SK-N-SH treated with all-trans-retinoic acid at 6 μM for 48 hours (cell line): Measurements from ENCODE around the gene ACAD10.

Experiments used
- ARNTL ChIP-seq: fragments of 450-650 bp; formaldehyde crosslinking; IDR thresholded peaks from 2 replicates; pipeline ENCODE4 v1.5.0; 2020; ENCODE audit warnings: low read depth, mild to moderate bottlenecking, moderate library complexity, borderline replicate concordance
- CSDC2 ChIP-seq: fragments of 250-450 bp; sonication (Bioruptor Pico); IDR thresholded peaks from 2 replicates; pipeline ENCODE4 v1.5.0; 2020; ENCODE audit warnings: mild to moderate bottlenecking, moderate library complexity
- ISL1 ChIP-seq: fragments of 250-450 bp; sonication (Bioruptor Pico); IDR thresholded peaks from 2 replicates; pipeline ENCODE4 v2.1.2; 2022; ENCODE audit warnings: mild to moderate bottlenecking, moderate library complexity
- OSR1 ChIP-seq: fragments of 250-450 bp; sonication (Bioruptor Pico); IDR thresholded peaks from 2 replicates; pipeline ENCODE4 v1.8.0; 2022; ENCODE audit warnings: moderate library complexity, mild to moderate bottlenecking, inconsistent platforms
- PPARA ChIP-seq: fragments of 250-450 bp; sonication (Bioruptor Pico); IDR thresholded peaks from 2 replicates; pipeline ENCODE4 v1.5.0; 2020; ENCODE audit warnings: mild to moderate bottlenecking, borderline replicate concordance
- RARB ChIP-seq: fragments of 250-450 bp; sonication (Bioruptor Pico); IDR thresholded peaks from 2 replicates; pipeline ENCODE4 v1.8.0; 2021; ENCODE audit warnings: mild to moderate bottlenecking, moderate library complexity
- ZC3H10 ChIP-seq: fragments of 250-450 bp; sonication (Bioruptor Pico); IDR thresholded peaks from 2 replicates; pipeline ENCODE4 v1.5.1; 2021; ENCODE audit warnings: mild to moderate bottlenecking, moderate library complexity
- ZFP3 ChIP-seq: fragments of 250-450 bp; sonication (Bioruptor Pico); IDR thresholded peaks from 2 replicates; pipeline ENCODE4 v1.5.0; 2020; ENCODE audit warnings: mild to moderate bottlenecking, moderate library complexity
- ZFP30 ChIP-seq: fragments of 450-650 bp; formaldehyde crosslinking; IDR thresholded peaks from 2 replicates; pipeline ENCODE4 v1.5.0; 2022; ENCODE audit warnings: mild to moderate bottlenecking, moderate library complexity
- ZNF565 ChIP-seq: fragments of 450-650 bp; formaldehyde crosslinking; conservative IDR thresholded peaks from 2 replicates; pipeline ENCODE4 v1.5.0; 2020; ENCODE audit warnings: low read depth, mild to moderate bottlenecking, moderate library complexity
- ZNF70 ChIP-seq: fragments of 450-650 bp; formaldehyde crosslinking; IDR thresholded peaks from 2 replicates; pipeline ENCODE4 v1.5.0; 2020; ENCODE audit warnings: mild to moderate bottlenecking, moderate library complexity
- TF ChIP-seq, protein P1 (sequence below): fragments of 250-450 bp; sonication (Bioruptor Pico); IDR thresholded peaks from 2 replicates; pipeline ENCODE4 v1.8.0; 2020; ENCODE audit warnings: mild to moderate bottlenecking, moderate library complexity, borderline replicate concordance
- TF ChIP-seq, protein P2 (sequence below): fragments of 250-450 bp; sonication (Bioruptor Pico); IDR thresholded peaks from 2 replicates; pipeline ENCODE4 v1.5.0; 2020; ENCODE audit warnings: mild to moderate bottlenecking, moderate library complexity
- TF ChIP-seq, protein P3 (sequence below): fragments of 250-450 bp; sonication (Bioruptor Pico); IDR thresholded peaks from 2 replicates; pipeline ENCODE4 v1.5.1; 2020; ENCODE audit warnings: low read depth, mild to moderate bottlenecking, moderate library complexity

DNA sequence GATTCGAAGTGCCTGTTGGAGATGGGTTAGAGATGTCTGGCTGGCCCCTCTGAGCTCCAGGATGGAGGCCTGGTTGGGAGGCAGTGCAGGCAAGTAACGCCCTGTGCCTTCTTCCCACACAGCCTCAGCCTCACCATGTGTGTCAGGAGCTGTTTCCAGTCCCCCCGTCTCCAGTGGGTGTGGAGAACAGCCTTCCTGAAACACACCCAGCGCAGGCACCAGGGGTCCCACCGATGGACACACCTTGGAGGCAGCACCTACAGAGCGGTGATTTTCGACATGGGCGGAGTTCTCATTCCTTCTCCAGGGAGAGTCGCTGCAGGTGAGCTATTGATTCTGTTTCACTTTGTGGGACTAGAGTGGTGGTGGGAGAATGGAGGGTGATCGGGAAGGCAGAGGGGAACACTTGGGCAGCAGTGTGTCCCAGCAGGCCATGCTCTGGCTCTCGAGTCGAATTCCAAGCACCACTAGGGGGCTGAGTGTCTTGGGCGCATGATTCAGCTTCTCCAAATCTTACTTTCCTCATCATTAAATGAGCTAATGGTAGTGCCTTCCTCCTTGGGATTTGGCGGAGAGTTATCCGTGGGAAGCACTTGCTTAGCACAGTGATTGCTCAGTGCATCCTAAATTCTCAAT, 6.8 kb downstream of the ACAD10 start:
- TF ChIP-seq RARB (CRISPR knock-in tag) (no peak), ARNTL (CRISPR knock-in tag) (no peak), ZNF70 (CRISPR knock-in tag) (no peak), CSDC2 (CRISPR knock-in tag) (no peak), ZFP30 (CRISPR knock-in tag) (no peak), ZNF565 (CRISPR knock-in tag) (no peak), ZC3H10 (CRISPR knock-in tag) (no peak), ISL1 (CRISPR knock-in tag) (no peak), ZFP3 (CRISPR knock-in tag) (no peak), PPARA (no peak), OSR1 (CRISPR knock-in tag) (no peak)
- TF ChIP-seq, protein P1, sequence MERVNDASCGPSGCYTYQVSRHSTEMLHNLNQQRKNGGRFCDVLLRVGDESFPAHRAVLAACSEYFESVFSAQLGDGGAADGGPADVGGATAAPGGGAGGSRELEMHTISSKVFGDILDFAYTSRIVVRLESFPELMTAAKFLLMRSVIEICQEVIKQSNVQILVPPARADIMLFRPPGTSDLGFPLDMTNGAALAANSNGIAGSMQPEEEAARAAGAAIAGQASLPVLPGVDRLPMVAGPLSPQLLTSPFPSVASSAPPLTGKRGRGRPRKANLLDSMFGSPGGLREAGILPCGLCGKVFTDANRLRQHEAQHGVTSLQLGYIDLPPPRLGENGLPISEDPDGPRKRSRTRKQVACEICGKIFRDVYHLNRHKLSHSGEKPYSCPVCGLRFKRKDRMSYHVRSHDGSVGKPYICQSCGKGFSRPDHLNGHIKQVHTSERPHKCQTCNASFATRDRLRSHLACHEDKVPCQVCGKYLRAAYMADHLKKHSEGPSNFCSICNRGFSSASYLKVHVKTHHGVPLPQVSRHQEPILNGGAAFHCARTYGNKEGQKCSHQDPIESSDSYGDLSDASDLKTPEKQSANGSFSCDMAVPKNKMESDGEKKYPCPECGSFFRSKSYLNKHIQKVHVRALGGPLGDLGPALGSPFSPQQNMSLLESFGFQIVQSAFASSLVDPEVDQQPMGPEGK: no peak
- TF ChIP-seq, protein P2, sequence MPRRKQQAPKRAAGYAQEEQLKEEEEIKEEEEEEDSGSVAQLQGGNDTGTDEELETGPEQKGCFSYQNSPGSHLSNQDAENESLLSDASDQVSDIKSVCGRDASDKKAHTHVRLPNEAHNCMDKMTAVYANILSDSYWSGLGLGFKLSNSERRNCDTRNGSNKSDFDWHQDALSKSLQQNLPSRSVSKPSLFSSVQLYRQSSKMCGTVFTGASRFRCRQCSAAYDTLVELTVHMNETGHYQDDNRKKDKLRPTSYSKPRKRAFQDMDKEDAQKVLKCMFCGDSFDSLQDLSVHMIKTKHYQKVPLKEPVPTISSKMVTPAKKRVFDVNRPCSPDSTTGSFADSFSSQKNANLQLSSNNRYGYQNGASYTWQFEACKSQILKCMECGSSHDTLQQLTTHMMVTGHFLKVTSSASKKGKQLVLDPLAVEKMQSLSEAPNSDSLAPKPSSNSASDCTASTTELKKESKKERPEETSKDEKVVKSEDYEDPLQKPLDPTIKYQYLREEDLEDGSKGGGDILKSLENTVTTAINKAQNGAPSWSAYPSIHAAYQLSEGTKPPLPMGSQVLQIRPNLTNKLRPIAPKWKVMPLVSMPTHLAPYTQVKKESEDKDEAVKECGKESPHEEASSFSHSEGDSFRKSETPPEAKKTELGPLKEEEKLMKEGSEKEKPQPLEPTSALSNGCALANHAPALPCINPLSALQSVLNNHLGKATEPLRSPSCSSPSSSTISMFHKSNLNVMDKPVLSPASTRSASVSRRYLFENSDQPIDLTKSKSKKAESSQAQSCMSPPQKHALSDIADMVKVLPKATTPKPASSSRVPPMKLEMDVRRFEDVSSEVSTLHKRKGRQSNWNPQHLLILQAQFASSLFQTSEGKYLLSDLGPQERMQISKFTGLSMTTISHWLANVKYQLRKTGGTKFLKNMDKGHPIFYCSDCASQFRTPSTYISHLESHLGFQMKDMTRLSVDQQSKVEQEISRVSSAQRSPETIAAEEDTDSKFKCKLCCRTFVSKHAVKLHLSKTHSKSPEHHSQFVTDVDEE (CRISPR knock-in tag): no peak
- TF ChIP-seq, protein P3, sequence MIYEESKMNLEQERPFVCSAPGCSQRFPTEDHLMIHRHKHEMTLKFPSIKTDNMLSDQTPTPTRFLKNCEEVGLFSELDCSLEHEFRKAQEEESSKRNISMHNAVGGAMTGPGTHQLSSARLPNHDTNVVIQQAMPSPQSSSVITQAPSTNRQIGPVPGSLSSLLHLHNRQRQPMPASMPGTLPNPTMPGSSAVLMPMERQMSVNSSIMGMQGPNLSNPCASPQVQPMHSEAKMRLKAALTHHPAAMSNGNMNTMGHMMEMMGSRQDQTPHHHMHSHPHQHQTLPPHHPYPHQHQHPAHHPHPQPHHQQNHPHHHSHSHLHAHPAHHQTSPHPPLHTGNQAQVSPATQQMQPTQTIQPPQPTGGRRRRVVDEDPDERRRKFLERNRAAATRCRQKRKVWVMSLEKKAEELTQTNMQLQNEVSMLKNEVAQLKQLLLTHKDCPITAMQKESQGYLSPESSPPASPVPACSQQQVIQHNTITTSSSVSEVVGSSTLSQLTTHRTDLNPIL: no peak
